ENCODE measurements around the gene IFI30.
A peak's percentile ranks its signal among the peaks of the same experiment; 100 is the strongest.

The IFI30 gene

GRCh38 chr19:18190278-18190677 is 16.7 kb downstream of the IFI30 start:
- ChIA-PET CTCF (interaction anchor here (0.9 to 3.2 kb wide), 2 partner anchors 22 to 63 kb away, joined by 3 to 36 read pairs; a partner anchor contains a TSS), POLR2A (interaction anchor here (1.1 kb wide), 1 partner anchor 224 kb away, joined by 6 read pairs; no protein-coding TSS in a partner anchor)
- TF ChIP-seq CTCF (IDR thresholded peaks at IDR 0.05; ENCODE audit: control extremely low read depth, extremely low read depth, low read depth, missing control alignments): no peak
- DNase-seq (ENCODE audit: extremely low spot score): no peak

- ChIA-PET CTCF (interaction anchor here (0.8 to 3.2 kb wide), 18 partner anchors 9 to 225 kb away, joined by 3 to 36 read pairs (median 4); partner anchors contain the start of gene LSM4), POLR2A (interaction anchor here (0.5 to 3.3 kb wide), 6 partner anchors 12 to 631 kb away, joined by 3 to 26 read pairs (median 4); partner anchors contain the start of gene JUND)
- DNase-seq (ENCODE audit: extremely low spot score): no peak
- TF ChIP-seq CTCF (IDR thresholded peaks at IDR 0.05; ENCODE audit: control extremely low read depth, extremely low read depth, low read depth, missing control alignments): no peak
Measured at GRCh38 chr19:18191640-18192062, 18.0 kb downstream of the IFI30 start.

GRCh38 chr19:18192673-18193387 is 19.2 kb downstream of the IFI30 start, which contains the start of gene MPV17L2:
TSS of gene MPV17L2 (plus strand) at chr19:18193218. CDS start at chr19:18193282, 64 bp downstream.
- ChIA-PET POLR2A (interaction anchor here (0.7 to 3.3 kb wide), 8 partner anchors 11 to 112 kb away, joined by 3 to 26 read pairs (median 4); partner anchors contain the start of genes JUND and RAB3A), CTCF (interaction anchor here (0.6 to 3.2 kb wide), 17 partner anchors 10 to 136 kb away, joined by 3 to 36 read pairs (median 4); partner anchors contain the start of genes LSM4 and RAB3A)
- DNase-seq (ENCODE audit: extremely low spot score): peak; percentile 95
- no peak for TF ChIP-seq CTCF (IDR thresholded peaks at IDR 0.05; ENCODE audit: control extremely low read depth, extremely low read depth, low read depth, missing control alignments)

GRCh38 chr19:18193388-18194180 is 20.0 kb downstream of the IFI30 start:
- ChIA-PET POLR2A (interaction anchor here (0.7 to 3.3 kb wide), 7 partner anchors 10 to 111 kb away, joined by 3 to 26 read pairs (median 4); partner anchors contain the start of genes JUND and RAB3A), CTCF (interaction anchor here (0.6 to 3.2 kb wide), 15 partner anchors 10 to 122 kb away, joined by 3 to 36 read pairs (median 5); partner anchors contain the start of gene RAB3A)
- no peak for TF ChIP-seq CTCF (IDR thresholded peaks at IDR 0.05; ENCODE audit: control extremely low read depth, extremely low read depth, low read depth, missing control alignments)
- no peak for DNase-seq (ENCODE audit: extremely low spot score)

GRCh38 chr19:18194181-18194530 is 20.5 kb downstream of the IFI30 start:
- POLR2A ChIA-PET: interaction anchor here (0.9 kb wide), 1 partner anchor 87 kb away, joined by 3 read pairs; the partner anchor contains the start of gene JUND

More at GRCh38 chr19:18194181-18194530, 20.5 kb downstream of the IFI30 start:
- CTCF ChIA-PET: interaction anchor here (1.1 to 3.0 kb wide), 6 partner anchors 11 to 85 kb away, joined by 3 to 12 read pairs (median 4); no protein-coding TSS in a partner anchor
- DNase-seq (ENCODE audit: extremely low spot score): no peak
- TF ChIP-seq CTCF (IDR thresholded peaks at IDR 0.05; ENCODE audit: control extremely low read depth, extremely low read depth, low read depth, missing control alignments): no peak
